ENCODE data around the gene PAK6. TPM values are rescaled to one million over a fixed set of nuclear protein-coding genes. Genes with fewer than 3 reads are reported as not detected.

The PAK6 gene
- total and polyA plus RNA-seq, 9 of the 15 experiments (the other 6 are each of a cell fraction or from before 2014, with no cell fraction given): 0.03 to 0.74 (median 0.16) TPM; not detected in 2

DNA sequence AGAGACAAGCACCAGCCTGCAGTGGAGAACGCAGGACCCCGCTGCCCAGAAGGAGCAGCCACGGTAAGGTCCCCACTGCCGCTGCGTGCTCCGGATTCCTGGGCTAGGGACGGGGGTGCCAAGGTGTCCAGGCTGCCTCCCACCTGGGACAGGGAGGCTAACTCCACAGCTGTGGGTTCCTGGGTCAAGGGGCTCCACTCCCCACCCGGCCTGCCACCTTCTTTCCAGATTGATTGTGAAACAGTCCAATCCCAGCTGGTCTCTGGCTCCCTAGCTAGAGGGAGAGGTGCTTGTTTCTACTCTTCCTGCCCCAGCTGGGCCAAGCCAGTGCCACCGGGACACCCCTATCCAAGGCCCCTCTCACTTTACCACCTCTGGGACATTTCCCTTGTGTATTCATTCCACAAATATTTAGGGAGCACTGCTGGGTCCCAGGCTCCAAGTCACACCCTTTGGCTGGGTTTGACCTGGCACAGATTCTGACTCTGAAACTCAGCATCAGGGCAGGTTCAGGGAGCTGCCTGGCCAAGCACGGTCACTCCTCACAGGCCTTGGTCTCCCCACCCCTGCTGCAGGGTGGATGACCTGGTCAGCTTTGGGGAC lies 1.9 kb downstream of the PAK6 start:
- BruUV-seq (replicated peaks): no TSS peak
- Histone ChIP-seq H3K27ac (ENCODE audit: extremely low read depth, low read depth, low read length) (no peak overlapping the region), H3K36me3 (ENCODE audit: control insufficient read depth, insufficient read depth, low read length) (no peaks in the 10 kb centered on the region), H3K9ac (ENCODE audit: insufficient read depth in 1 of 2, low read depth in 2 of 2, low read length in 2 of 2) (no peak overlapping the region), H3K4me3 (no peak overlapping the region), H3K9me1 (ENCODE audit: control insufficient read depth, insufficient read depth, low read length) (no peaks in the 10 kb centered on the region), H3K27me3 (ENCODE audit: control insufficient read depth in 2 of 2, insufficient read depth in 2 of 2, low read length in 2 of 2) (peaks cover 0 to 7% of the 10 kb centered on the region in 2 experiments; a peak in 1 of 5 replicates), H2AFZ (ENCODE audit: low read depth, low read length) (no peak overlapping the region), H3K4me2 (ENCODE audit: insufficient read depth, low read length) (no peak overlapping the region), H3K79me2 (ENCODE audit: control insufficient read depth, insufficient read depth, low read length) (no peaks in the 10 kb centered on the region), H4K20me1 (replicated peaks; ENCODE audit: control insufficient read depth, insufficient read depth, low read length) (no peaks in the 10 kb centered on the region), H3K4me1 (replicated peaks in 1 of 2; ENCODE audit: control insufficient read depth in 2 of 2, insufficient read depth in 2 of 2, low read length in 2 of 2) (peaks cover 24 to 40% of the 10 kb centered on the region in 2 experiments; a peak in 4 of 5 replicates), H3K9me3 (replicated peaks; ENCODE audit: control insufficient read depth, insufficient read depth, low read depth, low read length) (no peaks in the 10 kb centered on the region)
- in situ Hi-C loops (cut with MboI) (no loop called here), intact Hi-C loops (cut with micrococcal nuclease) (no loop called here)
- ChIA-PET CTCF (ENCODE audit: low intra/inter-chr PET ratio) (no interaction called here), POLR2A (interaction anchor here (0.7 to 1.8 kb wide), 2 partner anchors 14 to 53 kb away, joined by 3 to 6 read pairs; no protein-coding TSS in a partner anchor)
- peak in 1 of 4 experiments; percentile 7 for DNase-seq (ENCODE audit: extremely low read depth in 1 of 4, low spot score in 3 of 4)
- ATAC-seq: no peak
- no peak for FAIRE-seq
- WGBS (ENCODE audit: insufficient coverage, low coverage, missing lambda C conversion rate): 28% methylated on average over 3 of the region's 10 CpGs
- TF ChIP-seq, protein P1, sequence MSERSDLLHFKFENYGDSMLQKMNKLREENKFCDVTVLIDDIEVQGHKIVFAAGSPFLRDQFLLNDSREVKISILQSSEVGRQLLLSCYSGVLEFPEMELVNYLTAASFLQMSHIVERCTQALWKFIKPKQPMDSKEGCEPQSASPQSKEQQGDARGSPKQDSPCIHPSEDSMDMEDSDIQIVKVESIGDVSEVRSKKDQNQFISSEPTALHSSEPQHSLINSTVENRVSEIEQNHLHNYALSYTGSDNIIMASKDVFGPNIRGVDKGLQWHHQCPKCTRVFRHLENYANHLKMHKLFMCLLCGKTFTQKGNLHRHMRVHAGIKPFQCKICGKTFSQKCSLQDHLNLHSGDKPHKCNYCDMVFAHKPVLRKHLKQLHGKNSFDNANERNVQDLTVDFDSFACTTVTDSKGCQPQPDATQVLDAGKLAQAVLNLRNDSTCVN (CRISPR knock-in tag; IDR thresholded peaks at IDR 0.05): no peak
- TF ChIP-seq ZNF584 (CRISPR knock-in tag; IDR thresholded peaks at IDR 0.05; ENCODE audit: low read depth) (no peak), POLR3A (IDR thresholded peaks at IDR 0.05; ENCODE audit: borderline replicate concordance, extremely low read depth, insufficient read depth, insufficient read length) (no peak), POLR2AphosphoS5 (IDR thresholded peaks at IDR 0.05; ENCODE audit: control insufficient read depth, insufficient read depth, low read depth, low read length) (no peak), L3MBTL2 (IDR thresholded peaks at IDR 0.05) (no peak), ZKSCAN8 (CRISPR knock-in tag; IDR thresholded peaks at IDR 0.05) (no peak), SRF (CRISPR knock-in tag; IDR thresholded peaks at IDR 0.05) (no peak), SIN3A (IDR thresholded peaks at IDR 0.05; ENCODE audit: borderline replicate concordance in 2 of 2, control insufficient read depth in 1 of 2, low read depth in 2 of 2, low read length in 2 of 2) (no peak), PTBP1 (IDR thresholded peaks at IDR 0.05; ENCODE audit: low read depth, low read length) (no peak), NCOR1 (IDR thresholded peaks at IDR 0.05) (no peak), TRIM24 (IDR thresholded peaks at IDR 0.05) (no peak), GATAD2B (IDR thresholded peaks at IDR 0.05; ENCODE audit: borderline replicate concordance) (no peak), NFIX (CRISPR knock-in tag; IDR thresholded peaks at IDR 0.05; ENCODE audit: low read depth) (no peak), FOXK2 (conservative IDR thresholded peaks at IDR 0.05 in 1 of 2, IDR thresholded peaks at IDR 0.05 in 1 of 2; ENCODE audit: low read depth in 2 of 2) (no peak), ZSCAN32 (CRISPR knock-in tag; IDR thresholded peaks at IDR 0.05) (no peak)
- TF ChIP-seq, protein P2, sequence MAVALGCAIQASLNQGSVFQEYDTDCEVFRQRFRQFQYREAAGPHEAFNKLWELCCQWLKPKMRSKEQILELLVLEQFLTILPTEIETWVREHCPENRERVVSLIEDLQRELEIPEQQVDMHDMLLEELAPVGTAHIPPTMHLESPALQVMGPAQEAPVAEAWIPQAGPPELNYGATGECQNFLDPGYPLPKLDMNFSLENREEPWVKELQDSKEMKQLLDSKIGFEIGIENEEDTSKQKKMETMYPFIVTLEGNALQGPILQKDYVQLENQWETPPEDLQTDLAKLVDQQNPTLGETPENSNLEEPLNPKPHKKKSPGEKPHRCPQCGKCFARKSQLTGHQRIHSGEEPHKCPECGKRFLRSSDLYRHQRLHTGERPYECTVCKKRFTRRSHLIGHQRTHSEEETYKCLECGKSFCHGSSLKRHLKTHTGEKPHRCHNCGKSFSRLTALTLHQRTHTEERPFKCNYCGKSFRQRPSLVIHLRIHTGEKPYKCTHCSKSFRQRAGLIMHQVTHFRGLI (CRISPR knock-in tag; IDR thresholded peaks at IDR 0.05): no peak
- TF ChIP-seq, protein P3, sequence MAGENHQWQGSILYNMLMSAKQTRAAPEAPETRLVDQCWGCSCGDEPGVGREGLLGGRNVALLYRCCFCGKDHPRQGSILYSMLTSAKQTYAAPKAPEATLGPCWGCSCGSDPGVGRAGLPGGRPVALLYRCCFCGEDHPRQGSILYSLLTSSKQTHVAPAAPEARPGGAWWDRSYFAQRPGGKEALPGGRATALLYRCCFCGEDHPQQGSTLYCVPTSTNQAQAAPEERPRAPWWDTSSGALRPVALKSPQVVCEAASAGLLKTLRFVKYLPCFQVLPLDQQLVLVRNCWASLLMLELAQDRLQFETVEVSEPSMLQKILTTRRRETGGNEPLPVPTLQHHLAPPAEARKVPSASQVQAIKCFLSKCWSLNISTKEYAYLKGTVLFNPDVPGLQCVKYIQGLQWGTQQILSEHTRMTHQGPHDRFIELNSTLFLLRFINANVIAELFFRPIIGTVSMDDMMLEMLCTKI (IDR thresholded peaks at IDR 0.05; ENCODE audit: partially characterized antibody): no peak
- TF ChIP-seq, protein P4, sequence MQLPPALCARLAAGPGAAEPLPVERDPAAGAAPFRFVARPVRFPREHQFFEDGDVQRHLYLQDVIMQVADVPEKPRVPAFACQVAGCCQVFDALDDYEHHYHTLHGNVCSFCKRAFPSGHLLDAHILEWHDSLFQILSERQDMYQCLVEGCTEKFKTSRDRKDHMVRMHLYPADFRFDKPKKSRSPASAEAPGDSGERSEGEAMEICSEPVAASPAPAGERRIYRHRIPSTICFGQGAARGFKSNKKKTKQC (CRISPR knock-in tag; IDR thresholded peaks at IDR 0.05): no peak

All from K562 (cell line).